ENCODE data around the gene AKR1B15.
"Not testable (repeated sequence)": the region's sequence is repeated elsewhere in the genome, so short reads cannot be mapped to it uniquely, and the experiment has no call there.

The AKR1B15 gene

DNA sequence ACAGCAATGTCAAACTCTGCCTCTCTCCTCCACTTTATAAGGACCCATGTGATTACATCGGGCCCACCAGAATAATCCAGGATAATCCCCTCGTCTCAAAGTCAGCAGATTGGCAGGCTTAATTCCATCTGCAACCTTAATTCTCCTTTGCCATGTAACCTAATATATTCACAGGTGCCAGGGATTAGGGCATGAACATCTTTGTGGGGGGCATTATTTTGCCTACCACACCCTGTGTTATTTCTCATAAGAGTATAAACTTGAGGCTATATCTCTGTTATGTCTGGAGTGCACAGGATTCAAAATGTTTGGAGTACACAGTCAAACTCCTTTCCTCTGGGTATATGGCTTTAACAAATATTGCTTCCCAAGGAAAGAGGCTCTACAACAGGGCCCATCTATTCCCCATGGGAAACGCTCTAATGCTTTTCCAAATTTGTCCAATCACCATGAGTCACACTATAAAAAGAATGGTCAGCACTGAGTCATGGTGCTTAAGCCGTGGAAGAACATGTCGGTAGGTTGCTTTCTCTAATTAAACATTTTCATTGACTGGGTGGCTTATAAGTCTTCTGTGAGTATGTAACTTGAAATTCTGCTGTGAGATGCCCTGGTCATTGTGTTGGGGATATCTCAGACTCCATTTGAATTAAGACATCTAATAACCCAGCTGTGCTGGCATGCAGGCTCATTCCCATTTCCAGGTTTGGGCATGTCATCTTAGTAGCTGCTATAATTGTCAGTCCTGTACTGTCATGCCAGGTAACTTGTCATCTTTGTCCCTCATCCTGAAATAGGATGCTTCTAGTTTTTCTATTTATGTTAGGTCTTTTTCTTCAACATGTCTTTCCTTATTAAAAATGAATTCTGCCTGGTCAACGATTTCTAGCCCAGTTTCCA lies 33.1 kb upstream of the AKR1B15 start:
- no CpG with 5 or more reads among the region's 6 CpGs for WGBS, 2 donors (ENCODE audit: extremely low coverage in 2 of 2, insufficient read length in 2 of 2, insufficient replicate concordance in 1 of 2)

DNA sequence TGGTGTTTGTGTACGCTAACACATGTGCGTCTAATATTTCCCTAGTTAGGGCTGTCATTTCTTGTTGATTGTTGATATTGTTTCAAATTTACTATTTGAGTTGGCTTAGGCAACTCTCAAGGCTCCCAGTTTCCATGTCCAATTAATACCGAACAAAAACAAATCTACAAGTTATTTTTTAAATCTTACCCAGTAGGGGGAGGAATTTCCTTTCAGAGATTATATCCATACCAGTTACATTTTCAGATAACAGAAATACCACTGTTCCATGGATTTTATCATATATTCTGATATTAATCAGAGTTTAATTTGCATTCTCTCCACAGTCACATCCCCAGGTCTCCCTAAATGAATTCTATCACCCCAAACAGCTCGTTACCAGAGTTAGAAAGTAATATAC lies 28.8 kb upstream of the AKR1B15 start:
- no peak overlapping the region for H2BK15ac ChIP-seq (ENCODE audit: low read length)
- H2BK12ac ChIP-seq (ENCODE audit: low read length) = no peak overlapping the region
- H4K8ac ChIP-seq (ENCODE audit: low read depth, low read length) = no peak overlapping the region
- H3K4me1 ChIP-seq (ENCODE audit: control insufficient read depth in 2 of 2, insufficient read depth in 1 of 2, low read depth in 1 of 2, low read length in 2 of 2) = no peaks in the 10 kb centered on the region
- no peak overlapping the region for H2BK120ac ChIP-seq (ENCODE audit: low read depth, low read length)
- H3K27me3 ChIP-seq (ENCODE audit: control insufficient read depth in 3 of 3, insufficient read depth in 3 of 3, low read depth in 1 of 3, low read length in 3 of 3) = no peaks in the 10 kb centered on the region
- no peak overlapping the region for H2BK5ac ChIP-seq (ENCODE audit: low read length)
- no peak overlapping the region for H3K4ac ChIP-seq (ENCODE audit: low read length)
- H3K4me2 ChIP-seq (ENCODE audit: insufficient read depth, low read length, poor library complexity, severe bottlenecking) = no peak overlapping the region
- no peak overlapping the region for H2AK5ac ChIP-seq (ENCODE audit: low read depth, low read length)
- no peak overlapping the region for H3K27ac ChIP-seq (replicated peaks; ENCODE audit: low read length)
- H3K9me3 ChIP-seq (replicated peaks in 1 of 2; ENCODE audit: control insufficient read depth in 2 of 2, insufficient read depth in 1 of 2, low read depth in 1 of 2, low read length in 2 of 2) = no peaks in the 10 kb centered on the region
- no peak overlapping the region for H4K91ac ChIP-seq (ENCODE audit: low read depth, low read length, poor library complexity)
- no peak for DNase-seq (ENCODE audit: low spot score)
- H3K36me3 ChIP-seq (replicated peaks in 1 of 2; ENCODE audit: control insufficient read depth in 2 of 2, insufficient read depth in 2 of 2, low read length in 2 of 2) = no peaks in the 10 kb centered on the region
- H3K23ac ChIP-seq (ENCODE audit: low read depth, low read length, poor library complexity) = no peak overlapping the region
- no CpG with 5 or more reads among the region's 4 CpGs for WGBS, 2 donors (ENCODE audit: extremely low coverage in 2 of 2, insufficient read length in 2 of 2, insufficient replicate concordance in 1 of 2)
- H3K18ac ChIP-seq (ENCODE audit: low read length) = no peak overlapping the region
- no peak overlapping the region for H3K14ac ChIP-seq (ENCODE audit: low read length)
- no peaks in the 10 kb centered on the region for H3K79me1 ChIP-seq (ENCODE audit: low read depth, low read length)
- no peak overlapping the region for H2AFZ ChIP-seq (ENCODE audit: low read length)
- H3K9ac ChIP-seq (ENCODE audit: low read depth, low read length, poor library complexity) = no peak overlapping the region
- H3K4me3 ChIP-seq (ENCODE audit: low read length in 2 of 2) = no peak overlapping the region

More for the DNA sequence above, 33.1 kb upstream of the AKR1B15 start:
- H3K4me2 ChIP-seq (ENCODE audit: insufficient read depth, low read length, poor library complexity, severe bottlenecking) = no peak overlapping the region
- H2AFZ ChIP-seq (ENCODE audit: low read length) = no peak overlapping the region
- no peak overlapping the region for H4K8ac ChIP-seq (ENCODE audit: low read depth, low read length)
- H3K36me3 ChIP-seq (replicated peaks in 1 of 2; ENCODE audit: control insufficient read depth in 2 of 2, insufficient read depth in 2 of 2, low read length in 2 of 2) = no peaks in the 10 kb centered on the region
- H3K79me1 ChIP-seq (ENCODE audit: low read depth, low read length) = no peaks in the 10 kb centered on the region
- H3K4me1 ChIP-seq (ENCODE audit: control insufficient read depth in 2 of 2, insufficient read depth in 1 of 2, low read depth in 1 of 2, low read length in 2 of 2) = no peaks in the 10 kb centered on the region
- no peak for DNase-seq (ENCODE audit: low spot score)
- no peak overlapping the region for H3K27ac ChIP-seq (replicated peaks; ENCODE audit: low read length)
- no peak overlapping the region for H3K23ac ChIP-seq (ENCODE audit: low read depth, low read length, poor library complexity)
- H2AK5ac ChIP-seq (ENCODE audit: low read depth, low read length) = no peak overlapping the region
- H2BK15ac ChIP-seq (ENCODE audit: low read length) = no peak overlapping the region
- H3K9me3 ChIP-seq (replicated peaks in 1 of 2; ENCODE audit: control insufficient read depth in 2 of 2, insufficient read depth in 1 of 2, low read depth in 1 of 2, low read length in 2 of 2) = no peaks in the 10 kb centered on the region
- H3K14ac ChIP-seq (ENCODE audit: low read length) = no peak overlapping the region
- no peak overlapping the region for H3K9ac ChIP-seq (ENCODE audit: low read depth, low read length, poor library complexity)
- H3K27me3 ChIP-seq (ENCODE audit: control insufficient read depth in 3 of 3, insufficient read depth in 3 of 3, low read depth in 1 of 3, low read length in 3 of 3) = peaks cover 0 to 14% (median 0%) of the 10 kb centered on the region in 3 experiments
- no peak overlapping the region for H3K4ac ChIP-seq (ENCODE audit: low read length)
- no peak overlapping the region for H2BK5ac ChIP-seq (ENCODE audit: low read length)
- H2BK12ac ChIP-seq (ENCODE audit: low read length) = no peak overlapping the region
- no peak overlapping the region for H3K18ac ChIP-seq (ENCODE audit: low read length)
- H3K4me3 ChIP-seq (ENCODE audit: low read length in 2 of 2) = no peak overlapping the region
- no peak overlapping the region for H4K91ac ChIP-seq (ENCODE audit: low read depth, low read length, poor library complexity)
- no peak overlapping the region for H2BK120ac ChIP-seq (ENCODE audit: low read depth, low read length)

DNA sequence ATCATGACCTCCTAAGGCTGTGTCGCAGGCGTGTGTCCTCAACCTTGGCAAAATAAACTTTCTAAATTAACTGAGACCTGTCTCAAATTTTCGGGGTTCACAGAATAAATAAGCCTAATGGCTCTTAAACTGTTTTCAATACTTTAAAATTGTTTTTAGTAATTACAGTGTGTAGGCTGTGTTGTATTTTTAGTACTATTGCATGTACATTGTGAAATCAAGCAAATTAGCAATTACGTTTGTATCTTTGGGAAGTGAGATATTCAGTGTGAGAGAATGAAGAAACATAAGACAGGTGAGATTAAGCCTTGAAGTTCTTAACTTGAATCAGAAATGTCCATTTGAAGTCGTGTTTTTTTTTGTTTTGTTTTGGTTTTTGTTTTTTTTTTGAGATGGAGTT lies 26.3 kb upstream of the AKR1B15 start:
- no peaks in the 10 kb centered on the region for H3K79me1 ChIP-seq (ENCODE audit: low read depth, low read length)
- H2BK120ac ChIP-seq (ENCODE audit: low read depth, low read length) = no peak overlapping the region
- no peak overlapping the region for H3K4me2 ChIP-seq (ENCODE audit: insufficient read depth, low read length, poor library complexity, severe bottlenecking)
- no peak overlapping the region for H3K9ac ChIP-seq (ENCODE audit: low read depth, low read length, poor library complexity)
- H3K4me1 ChIP-seq (ENCODE audit: control insufficient read depth in 2 of 2, insufficient read depth in 1 of 2, low read depth in 1 of 2, low read length in 2 of 2) = no peaks in the 10 kb centered on the region
- H3K27me3 ChIP-seq (ENCODE audit: control insufficient read depth in 3 of 3, insufficient read depth in 3 of 3, low read depth in 1 of 3, low read length in 3 of 3) = peaks cover 0 to 4% (median 0%) of the 10 kb centered on the region in 3 experiments
- H4K91ac ChIP-seq (ENCODE audit: low read depth, low read length, poor library complexity) = no peak overlapping the region
- no peak overlapping the region for H3K14ac ChIP-seq (ENCODE audit: low read length)
- no peak overlapping the region for H2BK5ac ChIP-seq (ENCODE audit: low read length)
- H3K18ac ChIP-seq (ENCODE audit: low read length) = no peak overlapping the region
- H3K23ac ChIP-seq (ENCODE audit: low read depth, low read length, poor library complexity) = no peak overlapping the region
- H2AFZ ChIP-seq (ENCODE audit: low read length) = no peak overlapping the region
- no CpG with 5 or more reads among the region's 5 CpGs for WGBS, 2 donors (ENCODE audit: extremely low coverage in 2 of 2, insufficient read length in 2 of 2, insufficient replicate concordance in 1 of 2)
- no peak overlapping the region for H3K27ac ChIP-seq (replicated peaks; ENCODE audit: low read length)
- H3K9me3 ChIP-seq (replicated peaks in 1 of 2; ENCODE audit: control insufficient read depth in 2 of 2, insufficient read depth in 1 of 2, low read depth in 1 of 2, low read length in 2 of 2) = no peaks in the 10 kb centered on the region
- H3K4ac ChIP-seq (ENCODE audit: low read length) = no peak overlapping the region
- no peak for DNase-seq (ENCODE audit: low spot score)
- no peaks in the 10 kb centered on the region for H3K36me3 ChIP-seq (replicated peaks in 1 of 2; ENCODE audit: control insufficient read depth in 2 of 2, insufficient read depth in 2 of 2, low read length in 2 of 2)
- no peak overlapping the region for H2BK12ac ChIP-seq (ENCODE audit: low read length)
- no peak overlapping the region for H4K8ac ChIP-seq (ENCODE audit: low read depth, low read length)
- H3K4me3 ChIP-seq (ENCODE audit: low read length in 2 of 2) = no peak overlapping the region
- no peak overlapping the region for H2AK5ac ChIP-seq (ENCODE audit: low read depth, low read length)
- no peak overlapping the region for H2BK15ac ChIP-seq (ENCODE audit: low read length)

DNA sequence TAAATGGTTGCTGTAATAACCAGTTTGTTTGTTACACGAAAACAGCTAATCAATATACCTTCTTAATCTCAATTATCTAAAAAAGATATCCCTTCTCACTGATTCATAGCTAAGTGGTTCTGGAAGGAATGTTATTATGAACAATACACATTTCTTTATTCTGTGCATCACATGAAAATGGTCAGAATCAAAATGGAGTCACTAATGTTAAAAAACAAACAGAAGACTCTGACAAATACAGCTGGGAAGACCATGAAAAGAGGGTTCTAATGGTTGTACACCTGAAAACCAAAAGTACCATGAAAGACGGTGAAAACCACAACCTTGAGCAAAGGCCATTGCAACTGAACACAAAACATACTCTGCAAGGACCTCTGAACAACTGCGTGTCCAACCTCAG lies 23.5 kb upstream of the AKR1B15 start:
- not testable (repeated sequence) for H4K8ac ChIP-seq (ENCODE audit: low read depth, low read length); H3K4me3 ChIP-seq (ENCODE audit: low read length in 2 of 2); H3K14ac ChIP-seq (ENCODE audit: low read length); H3K4me1 ChIP-seq (ENCODE audit: control insufficient read depth in 2 of 2, insufficient read depth in 1 of 2, low read depth in 1 of 2, low read length in 2 of 2); H2BK5ac ChIP-seq (ENCODE audit: low read length); H2BK15ac ChIP-seq (ENCODE audit: low read length); H3K18ac ChIP-seq (ENCODE audit: low read length); H3K27ac ChIP-seq (replicated peaks; ENCODE audit: low read length); H3K4me2 ChIP-seq (ENCODE audit: insufficient read depth, low read length, poor library complexity, severe bottlenecking); H3K23ac ChIP-seq (ENCODE audit: low read depth, low read length, poor library complexity); H2BK120ac ChIP-seq (ENCODE audit: low read depth, low read length); H2AFZ ChIP-seq (ENCODE audit: low read length); DNase-seq (ENCODE audit: low spot score); H3K4ac ChIP-seq (ENCODE audit: low read length); H3K79me1 ChIP-seq (ENCODE audit: low read depth, low read length); H3K9ac ChIP-seq (ENCODE audit: low read depth, low read length, poor library complexity); H4K91ac ChIP-seq (ENCODE audit: low read depth, low read length, poor library complexity); H2AK5ac ChIP-seq (ENCODE audit: low read depth, low read length); H3K9me3 ChIP-seq (replicated peaks in 1 of 2; ENCODE audit: control insufficient read depth in 2 of 2, insufficient read depth in 1 of 2, low read depth in 1 of 2, low read length in 2 of 2); H3K36me3 ChIP-seq (replicated peaks in 1 of 2; ENCODE audit: control insufficient read depth in 2 of 2, insufficient read depth in 2 of 2, low read length in 2 of 2); H2BK12ac ChIP-seq (ENCODE audit: low read length)
- peaks cover 0 to 20% (median 0%) of the 10 kb centered on the region in 3 experiments for H3K27me3 ChIP-seq (ENCODE audit: control insufficient read depth in 3 of 3, insufficient read depth in 3 of 3, low read depth in 1 of 3, low read length in 3 of 3)
- no CpG with 5 or more reads among the region's 3 CpGs for WGBS, 2 donors (ENCODE audit: extremely low coverage in 2 of 2, insufficient read length in 2 of 2, insufficient replicate concordance in 1 of 2)

Measured in neuronal stem cell (in vitro differentiated cells).